Measurements from ENCODE around the gene IGFBP4. TPM values are rescaled to one million over a fixed set of nuclear protein-coding genes. Genes with fewer than 3 reads are reported as not detected.
A peak's percentile ranks its signal among the peaks of the same experiment; 100 is the strongest.

IGFBP4 gene
- total and polyA plus RNA-seq, 4 donors = 99.2 to 1,001 (median 628) TPM

DNA sequence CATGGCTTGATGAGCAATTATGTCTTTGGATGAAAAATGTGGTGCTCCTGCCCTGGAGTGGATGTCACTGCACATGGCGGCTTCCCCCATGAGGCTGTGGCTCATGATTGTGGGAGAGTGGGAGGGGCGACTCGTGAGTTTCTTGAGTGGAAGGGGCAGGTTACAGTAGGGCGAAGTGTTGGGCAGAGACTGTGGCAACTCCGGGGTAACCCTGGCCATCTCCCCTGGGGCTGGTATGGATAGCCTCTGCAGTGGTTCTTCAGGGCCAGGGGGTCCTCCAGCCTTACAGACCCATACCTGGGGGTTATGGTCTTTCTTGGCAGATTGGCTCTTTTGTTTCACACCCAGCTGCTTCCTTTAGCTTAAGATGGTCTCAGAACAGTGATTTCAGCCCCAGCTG is 59.5 kb downstream of the IGFBP4 start:
- no peaks in the 10 kb centered on the region for H3K27me3 ChIP-seq (ENCODE audit: control insufficient read depth in 1 of 2, insufficient read depth in 2 of 2, low read length in 1 of 2)
- DNase-seq (no peak), ATAC-seq (ENCODE audit: low FRiP score) (no peak)
- intact Hi-C loops (cut with DNase I) = no loop called here
- peaks cover 0 to 2% of the 10 kb centered on the region in 2 donors for H3K4me1 ChIP-seq (ENCODE audit: control insufficient read depth in 1 of 2, insufficient read depth in 2 of 2, low read length in 2 of 2)
- 98% methylated on average over 5 of the region's 5 CpGs for WGBS, 2 donors
- no peaks in the 10 kb centered on the region for H3K9me3 ChIP-seq (ENCODE audit: control insufficient read depth, low read length)
- H3K4me3 ChIP-seq (ENCODE audit: low read length in 2 of 2) = no peak overlapping the region
- no peaks in the 10 kb centered on the region for H3K36me3 ChIP-seq (ENCODE audit: control insufficient read depth in 1 of 2, insufficient read depth in 2 of 2, low read length in 1 of 2)
- no peak overlapping the region for H3K27ac ChIP-seq (ENCODE audit: low read depth in 1 of 2, low read length in 2 of 2)

DNA sequence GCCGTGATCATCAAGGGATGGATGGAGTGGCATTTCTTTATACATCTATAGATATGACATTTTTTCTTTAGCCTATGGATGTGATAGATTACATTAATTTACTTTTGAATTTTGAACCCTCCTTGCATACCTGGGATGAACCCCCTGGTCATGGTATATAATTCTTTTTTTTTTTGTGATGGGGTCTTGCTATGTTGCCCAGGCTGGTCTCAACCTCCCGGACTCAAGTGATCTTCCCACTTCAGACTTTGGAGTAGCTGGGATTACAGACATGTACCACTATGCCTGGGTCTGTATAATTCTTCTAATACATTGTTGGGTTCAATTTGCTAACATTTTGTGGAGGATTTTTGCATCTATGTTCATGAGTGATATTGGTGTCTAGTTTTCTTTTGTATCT is 59.9 kb downstream of the IGFBP4 start:
- Histone ChIP-seq H3K4me3 (ENCODE audit: low read length in 2 of 2) (no peak overlapping the region), H3K9me3 (ENCODE audit: control insufficient read depth, low read length) (no peaks in the 10 kb centered on the region), H3K27me3 (ENCODE audit: control insufficient read depth in 1 of 2, insufficient read depth in 2 of 2, low read length in 1 of 2) (no peaks in the 10 kb centered on the region), H3K27ac (ENCODE audit: low read depth in 1 of 2, low read length in 2 of 2) (no peak overlapping the region), H3K4me1 (ENCODE audit: control insufficient read depth in 1 of 2, insufficient read depth in 2 of 2, low read length in 2 of 2) (peaks cover 0 to 2% of the 10 kb centered on the region in 2 donors), H3K36me3 (ENCODE audit: control insufficient read depth in 1 of 2, insufficient read depth in 2 of 2, low read length in 1 of 2) (no peaks in the 10 kb centered on the region)
- WGBS, 2 donors = 97 to 98% methylated on average over 2 of the region's 2 CpGs
- no peak for DNase-seq
- ATAC-seq (ENCODE audit: low FRiP score) = no peak
- intact Hi-C loops (cut with DNase I) = no loop called here

GRCh38 chr17:40506786-40507185 is 63.5 kb downstream of the IGFBP4 start:
- no peak overlapping the region for H3K27ac ChIP-seq (ENCODE audit: low read depth in 1 of 2, low read length in 2 of 2)
- no peak overlapping the region for H3K4me3 ChIP-seq (ENCODE audit: low read length in 2 of 2)
- no peaks in the 10 kb centered on the region for H3K27me3 ChIP-seq (ENCODE audit: control insufficient read depth in 1 of 2, insufficient read depth in 2 of 2, low read length in 1 of 2)
- no peaks in the 10 kb centered on the region for H3K36me3 ChIP-seq (ENCODE audit: control insufficient read depth in 1 of 2, insufficient read depth in 2 of 2, low read length in 1 of 2)
- no peak for ATAC-seq (ENCODE audit: low FRiP score)
- peak in 1 of 2 donors; percentile 19 for DNase-seq
- intact Hi-C loops (cut with DNase I) = no loop called here
- H3K4me1 ChIP-seq (ENCODE audit: control insufficient read depth in 1 of 2, insufficient read depth in 2 of 2, low read length in 2 of 2) = no peaks in the 10 kb centered on the region
- WGBS, 2 donors = 85 to 88% methylated on average over 5 of the region's 5 CpGs
- H3K9me3 ChIP-seq (ENCODE audit: control insufficient read depth, low read length) = no peaks in the 10 kb centered on the region

Other genes starting within 250 kb of the IGFBP4 start
- gene WIPF2, start 224.1 kb upstream of the IGFBP4 start, total RNA-seq = 10 to 100 TPM; 26.2 to 28.6 TPM
- gene WIPF2, start 224.1 kb upstream of the IGFBP4 start, polyA plus RNA-seq = 10 to 100 TPM in 1 of 2 donors, 1 to 10 TPM in 1; 6.3 to 10.5 TPM
- 1 to 10 TPM; 1.7 to 2.5 TPM for gene CDC6, start 155.6 kb upstream of the IGFBP4 start, total RNA-seq
- gene CDC6, start 155.6 kb upstream of the IGFBP4 start, polyA plus RNA-seq = 1 to 10 TPM in 1 of 2 donors, under 1 TPM in 1; 0.38 to 1.6 TPM
- gene RARA, start 134.3 kb upstream of the IGFBP4 start, total RNA-seq = 10 to 100 TPM; 52.7 to 88.3 TPM
- gene RARA, start 134.3 kb upstream of the IGFBP4 start, polyA plus RNA-seq = 10 to 100 TPM; 10.6 to 25.6 TPM
- 1 to 10 TPM; 1.8 to 2.2 TPM for gene GJD3, start 78.7 kb upstream of the IGFBP4 start, total RNA-seq
- gene GJD3, start 78.7 kb upstream of the IGFBP4 start, polyA plus RNA-seq = not detected
- gene TOP2A, start 25.6 kb upstream of the IGFBP4 start, total RNA-seq = 1 to 10 TPM; 1.8 to 4.4 TPM
- 1 to 10 TPM in 1 of 2 donors, under 1 TPM in 1; 0.25 to 2.1 TPM for gene TOP2A, start 25.6 kb upstream of the IGFBP4 start, polyA plus RNA-seq
- under 1 TPM in 1 of 2 donors, not detected in 1; 0.39 TPM for gene TNS4, start 58.2 kb downstream of the IGFBP4 start, total RNA-seq
- gene TNS4, start 58.2 kb downstream of the IGFBP4 start, polyA plus RNA-seq = under 1 TPM in 1 of 2 donors, not detected in 1; 0.05 TPM
- gene CCR7, start 122.0 kb downstream of the IGFBP4 start, total RNA-seq = under 1 TPM; 0.62 to 0.84 TPM
- gene CCR7, start 122.0 kb downstream of the IGFBP4 start, polyA plus RNA-seq = under 1 TPM; 0.08 to 0.13 TPM
- 10 to 100 TPM; 80.8 to 84.4 TPM for gene SMARCE1, start 204.4 kb downstream of the IGFBP4 start, total RNA-seq
- gene SMARCE1, start 204.4 kb downstream of the IGFBP4 start, polyA plus RNA-seq = 10 to 100 TPM; 61.0 to 71.7 TPM
- gene KRT222, start 221.7 kb downstream of the IGFBP4 start, total RNA-seq = 1 to 10 TPM; 1.9 to 4.5 TPM
- gene KRT222, start 221.7 kb downstream of the IGFBP4 start, polyA plus RNA-seq = not detected

Measured in aorta (tissue), 5 donors.